NCI-H2081 (cell line): ENCODE measurements around the gene TNRC18.

Experiments used
- DNase-seq, 2 experiments: peaks; one replicate each; lab custom pipeline; 2025; lab: John Stamatoyannopoulos, UW

Gene TNRC18

GRCh38 chr7:5404421-5404826, 19.2 kb downstream of the TNRC18 start:
- DNase-seq = no peak

GRCh38 chr7:5403442-5403841, 20.2 kb downstream of the TNRC18 start:
- DNase-seq = no peak

GRCh38 chr7:5397736-5398135, 25.9 kb downstream of the TNRC18 start:
- DNase-seq = no peak

- DNase-seq = no peak
Observed at GRCh38 chr7:5396999-5397663, 26.5 kb downstream of the TNRC18 start.

- DNase-seq = no peak
Observed at GRCh38 chr7:5396542-5396941, 27.1 kb downstream of the TNRC18 start.

- DNase-seq = no peak
Observed at GRCh38 chr7:5395246-5395645, 28.4 kb downstream of the TNRC18 start.

- DNase-seq = no peak
Observed at GRCh38 chr7:5394264-5395105, 29.1 kb downstream of the TNRC18 start.

GRCh38 chr7:5393748-5394147, 29.9 kb downstream of the TNRC18 start:
- no peak for DNase-seq

GRCh38 chr7:5393328-5393727, 30.3 kb downstream of the TNRC18 start:
- DNase-seq = no peak

GRCh38 chr7:5390918-5391317, 32.7 kb downstream of the TNRC18 start:
- DNase-seq = no peak

- DNase-seq = no peak
Observed at GRCh38 chr7:5388905-5389433, 34.7 kb downstream of the TNRC18 start.

- DNase-seq = no peak
Observed at GRCh38 chr7:5388273-5388901, 35.2 kb downstream of the TNRC18 start.

- DNase-seq = no peak
Observed at GRCh38 chr7:5387711-5388245, 35.9 kb downstream of the TNRC18 start.

GRCh38 chr7:5384618-5385017, 39.0 kb downstream of the TNRC18 start:
- no peak for DNase-seq

GRCh38 chr7:5383314-5384098, 40.1 kb downstream of the TNRC18 start:
- no peak for DNase-seq

GRCh38 chr7:5382281-5382892, 41.2 kb downstream of the TNRC18 start:
- DNase-seq = no peak

GRCh38 chr7:5381071-5381772, 42.4 kb downstream of the TNRC18 start:
- DNase-seq = no peak

GRCh38 chr7:5380350-5381070, 43.1 kb downstream of the TNRC18 start:
- no peak for DNase-seq

- DNase-seq = no peak
Observed at GRCh38 chr7:5379546-5379945, 44.1 kb downstream of the TNRC18 start.

GRCh38 chr7:5377816-5378215, 45.8 kb downstream of the TNRC18 start:
- no peak for DNase-seq
